RKO (cell line): ENCODE data around the gene KBTBD3.
"Not testable (repeated sequence)": the region's sequence is repeated elsewhere in the genome, so short reads cannot be mapped to it uniquely, and the experiment has no call there.

Experiments
- DNase-seq: peaks from one replicate; pipeline ENCODE4 v3.0.0-alpha.2; 2016; ENCODE audit warnings: low spot score

Gene KBTBD3

GRCh38 chr11:106003094-106003493 is 74.1 kb downstream of the KBTBD3 start:
- not testable (repeated sequence) for DNase-seq

- DNase-seq: no peak
These were observed 75.7 kb downstream of the KBTBD3 start for GRCh38 chr11:106001304-106002012.
